Activated CD8-positive, alpha-beta memory T cell treated with anti-CD3 and anti-CD28 coated beads, Interleukin-2, amount 50 U/mL, for 1 hour (primary cell): ENCODE results near the gene CHGA.

Experiments used
- DNase-seq: peaks from one replicate; pipeline ENCODE4 v3.0.0-alpha.2; 2020; ENCODE audit errors: extremely low read depth

Gene CHGA

GRCh38 chr14:92943855-92944570, 21.1 kb downstream of the CHGA start:
- no peak for DNase-seq

- DNase-seq = no peak
These were observed 22.0 kb downstream of the CHGA start for GRCh38 chr14:92944976-92945375.

GRCh38 chr14:92945544-92945943, 22.6 kb downstream of the CHGA start:
- DNase-seq = no peak

- DNase-seq = no peak
These were observed 23.3 kb downstream of the CHGA start for GRCh38 chr14:92945959-92946846.

GRCh38 chr14:92946847-92947545, 24.0 kb downstream of the CHGA start:
- no peak for DNase-seq

GRCh38 chr14:92948647-92949046, 25.7 kb downstream of the CHGA start:
- no peak for DNase-seq

GRCh38 chr14:92949496-92950192, 26.7 kb downstream of the CHGA start:
- no peak for DNase-seq

- DNase-seq = no peak
These were observed 27.2 kb downstream of the CHGA start for GRCh38 chr14:92950193-92950540.

- DNase-seq = no peak
These were observed 27.8 kb downstream of the CHGA start for GRCh38 chr14:92950773-92951172.

- DNase-seq = no peak
These were observed 28.3 kb downstream of the CHGA start for GRCh38 chr14:92951261-92951660.

GRCh38 chr14:92951912-92952471, 29.0 kb downstream of the CHGA start:
- DNase-seq = peak; percentile 31

- no peak for DNase-seq
These were observed 29.7 kb downstream of the CHGA start for GRCh38 chr14:92952481-92953298.

GRCh38 chr14:92953526-92953925, 30.6 kb downstream of the CHGA start:
- DNase-seq = no peak

- no peak for DNase-seq
These were observed 32.0 kb downstream of the CHGA start for GRCh38 chr14:92954933-92955332.

GRCh38 chr14:92955381-92955780, 32.4 kb downstream of the CHGA start:
- no peak for DNase-seq

GRCh38 chr14:92956961-92957360, 34.0 kb downstream of the CHGA start:
- no peak for DNase-seq

GRCh38 chr14:92958373-92959188, 35.6 kb downstream of the CHGA start:
- DNase-seq = no peak

GRCh38 chr14:92959189-92959531, 36.2 kb downstream of the CHGA start:
- DNase-seq = no peak

GRCh38 chr14:92959761-92960680, 37.1 kb downstream of the CHGA start:
- no peak for DNase-seq
